GM23338 (cell line): Measurements from ENCODE around the gene BNIP2. TPM values are rescaled to one million over a fixed set of nuclear protein-coding genes. Genes with fewer than 3 reads are reported as not detected.

Source experiments
- ATAC-seq: fragments of 200-7000 bp; cut with Tn5 transposase; 3 replicates; pipeline ENCODE4 v1.9.1; 2020
- DNase-seq: peaks from one replicate; pipeline ENCODE4 v3.0.0-alpha.2; 2015; ENCODE audit warnings: low spot score
- H2AFZ ChIP-seq: fragments of 200-600 bp; sonication (generic); 2 replicates; pipeline ENCODE4 v1.8.0; 2016; ENCODE audit warnings: antibody characterized with exemption, mild to moderate bottlenecking, moderate library complexity
- H3F3A ChIP-seq: fragments of 200-600 bp; sonication (generic); replicated peaks from 2 replicates; pipeline ENCODE4 v1.8.0; 2017; ENCODE audit warnings: antibody characterized with exemption, mixed run types, low read depth
- H3K27ac ChIP-seq: fragments of 200-600 bp; sonication (generic); 2 replicates; pipeline ENCODE4 v1.6.1; 2016; ENCODE audit warnings: low read depth
- H3K27me3 ChIP-seq: fragments of 200-600 bp; sonication (generic); 2 replicates; pipeline ENCODE4 v1.8.0; 2016; ENCODE audit warnings: mild to moderate bottlenecking, mixed run types, moderate library complexity; ENCODE audit not compliant: insufficient read depth
- H3K36me3 ChIP-seq: fragments of 200-600 bp; sonication (generic); 2 replicates; pipeline ENCODE4 v1.8.0; 2016; ENCODE audit warnings: mild to moderate bottlenecking; ENCODE audit not compliant: insufficient read depth
- H3K4me1 ChIP-seq: fragments of 200-600 bp; sonication (generic); 2 replicates; pipeline ENCODE4 v1.8.0; 2016; ENCODE audit warnings: mild to moderate bottlenecking, moderate library complexity; ENCODE audit not compliant: insufficient read depth
- H3K4me2 ChIP-seq: fragments of 200-600 bp; sonication (generic); 2 replicates; pipeline ENCODE4 v1.7.1; 2017; ENCODE audit warnings: mixed run types
- H3K4me3 ChIP-seq: fragments of 200-600 bp; sonication (generic); 2 replicates; pipeline ENCODE4 v1.6.1; 2016; ENCODE audit warnings: mixed run types
- H3K79me2 ChIP-seq: fragments of 200-600 bp; sonication (generic); replicated peaks from 2 replicates; pipeline ENCODE4 v1.8.0; 2017; ENCODE audit warnings: mild to moderate bottlenecking; ENCODE audit not compliant: insufficient read depth
- H3K9me2 ChIP-seq: fragments of 200-600 bp; sonication (generic); 2 replicates; pipeline ENCODE4 v1.8.0; 2017; ENCODE audit not compliant: insufficient read depth
- H4K20me1 ChIP-seq: fragments of 200-600 bp; sonication (generic); replicated peaks from 2 replicates; pipeline ENCODE4 v1.8.0; 2017; ENCODE audit warnings: mild to moderate bottlenecking; ENCODE audit not compliant: insufficient read depth
- H3K27ac Mint-ChIP-seq: 2 replicates; pipeline ENCODE4 v1.8.0; 2020; ENCODE audit warnings: inconsistent platforms, mild to moderate bottlenecking, moderate library complexity, mixed read lengths
- H3K27me3 Mint-ChIP-seq: 3 replicates; pipeline ENCODE4 v1.8.0; 2022; ENCODE audit warnings: low read depth, mild to moderate bottlenecking, moderate library complexity, mixed read lengths, inconsistent platforms; ENCODE audit not compliant: insufficient read depth, poor library complexity
- H3K36me3 Mint-ChIP-seq: 3 replicates; pipeline ENCODE4 v1.8.0; 2021; ENCODE audit warnings: low read depth, mild to moderate bottlenecking, inconsistent platforms, moderate library complexity, mixed read lengths
- H3K4me1 Mint-ChIP-seq: 3 replicates; pipeline ENCODE4 v1.8.0; 2020; ENCODE audit warnings: mild to moderate bottlenecking, inconsistent platforms, mixed read lengths
- H3K4me3 Mint-ChIP-seq: 3 replicates; pipeline ENCODE4 v1.8.0; 2021; ENCODE audit warnings: moderate library complexity, mild to moderate bottlenecking, inconsistent platforms, mixed read lengths
- H3K9me3 Mint-ChIP-seq: 3 replicates; pipeline ENCODE4 v1.8.0; 2020; ENCODE audit warnings: moderate library complexity, mild to moderate bottlenecking, inconsistent platforms, mixed read lengths
- EZH2 ChIP-seq: fragments of 200-600 bp; sonication (generic); IDR thresholded peaks from one replicate; pipeline ENCODE4 v1.8.0; 2017; ENCODE audit warnings: antibody characterized with exemption, mild to moderate bottlenecking, low read depth; ENCODE audit not compliant: unreplicated experiment
- POLR2AphosphoS5 ChIP-seq: IDR thresholded peaks from 2 replicates; pipeline ENCODE4 v1.6.1; 2016; ENCODE audit warnings: antibody characterized with exemption, low read depth
- REST ChIP-seq: IDR thresholded peaks from one replicate; pipeline ENCODE4 v1.6.1; 2018; ENCODE audit warnings: antibody characterized with exemption; ENCODE audit not compliant: unreplicated experiment
- ZNF114 ChIP-seq: fragments of 250-450 bp; sonication (Bioruptor Pico); IDR thresholded peaks from 2 replicates; pipeline ENCODE4 v1.5.0; 2020; ENCODE audit warnings: mild to moderate bottlenecking, moderate library complexity
- ZNF331 ChIP-seq: fragments of 250-450 bp; sonication (Bioruptor Pico); IDR thresholded peaks from 2 replicates; pipeline ENCODE4 v1.5.0; 2020; ENCODE audit warnings: low read depth, mild to moderate bottlenecking, moderate library complexity
- polyA plus RNA-seq: library from polyadenylated mRNA; unstranded; fragments of >200 nt; fragmentation: Nextera tagmentation; extraction: Ambion mirVana; gene quantifications from 2 replicates; pipeline ENCODE4 v1.2.1, GENCODE V29; 2016
- total RNA-seq: library from RNA; depleted of rRNA; stranded (reverse); fragments of >200 nt; shearing (Covaris generic); gene quantifications from 2 replicates; pipeline ENCODE4 v1.2.3, GENCODE V29; 2014
- TF ChIP-seq, protein P1 (sequence below): fragments of 250-450 bp; sonication (Bioruptor Pico); IDR thresholded peaks from 2 replicates; pipeline ENCODE4 v1.5.0; 2020; ENCODE audit warnings: mild to moderate bottlenecking, moderate library complexity

The BNIP2 gene
- total and polyA plus RNA-seq, 2 experiments from 2014 or later: 43.7 to 83.7 TPM

GRCh38 chr15:59647085-59647484 lies 42.0 kb downstream of the BNIP2 start:
- Histone ChIP-seq H3K4me3 (no peak overlapping the region), H3K79me2 (peaks cover 24% of the 10 kb centered on the region), H3K27me3 (no peaks in the 10 kb centered on the region), H3K4me2 (no peak overlapping the region), H3K9me2 (no peaks in the 10 kb centered on the region), H3K36me3 (peaks cover 26% of the 10 kb centered on the region), H3F3A (no peaks in the 10 kb centered on the region), H3K4me1 (no peaks in the 10 kb centered on the region), H4K20me1 (peaks cover 15% of the 10 kb centered on the region), H2AFZ (no peak overlapping the region), H3K27ac (0 out of 2 replicates have a peak overlapping the region, but pooled peaks have one; percentile 57)
- no peak overlapping the region for H3K4me3 Mint-ChIP-seq
- no peaks in the 10 kb centered on the region for H3K27me3 Mint-ChIP-seq
- no peak for ATAC-seq
- H3K36me3 Mint-ChIP-seq: peaks cover 40% of the 10 kb centered on the region
- DNase-seq: no peak
- H3K9me3 Mint-ChIP-seq: no peaks in the 10 kb centered on the region
- H3K4me1 Mint-ChIP-seq: no peaks in the 10 kb centered on the region
- no peak overlapping the region for H3K27ac Mint-ChIP-seq
- no peak for TF ChIP-seq ZNF331 (CRISPR knock-in tag)
- no peak for TF ChIP-seq POLR2AphosphoS5
- no peak for TF ChIP-seq EZH2
- TF ChIP-seq, protein P1, sequence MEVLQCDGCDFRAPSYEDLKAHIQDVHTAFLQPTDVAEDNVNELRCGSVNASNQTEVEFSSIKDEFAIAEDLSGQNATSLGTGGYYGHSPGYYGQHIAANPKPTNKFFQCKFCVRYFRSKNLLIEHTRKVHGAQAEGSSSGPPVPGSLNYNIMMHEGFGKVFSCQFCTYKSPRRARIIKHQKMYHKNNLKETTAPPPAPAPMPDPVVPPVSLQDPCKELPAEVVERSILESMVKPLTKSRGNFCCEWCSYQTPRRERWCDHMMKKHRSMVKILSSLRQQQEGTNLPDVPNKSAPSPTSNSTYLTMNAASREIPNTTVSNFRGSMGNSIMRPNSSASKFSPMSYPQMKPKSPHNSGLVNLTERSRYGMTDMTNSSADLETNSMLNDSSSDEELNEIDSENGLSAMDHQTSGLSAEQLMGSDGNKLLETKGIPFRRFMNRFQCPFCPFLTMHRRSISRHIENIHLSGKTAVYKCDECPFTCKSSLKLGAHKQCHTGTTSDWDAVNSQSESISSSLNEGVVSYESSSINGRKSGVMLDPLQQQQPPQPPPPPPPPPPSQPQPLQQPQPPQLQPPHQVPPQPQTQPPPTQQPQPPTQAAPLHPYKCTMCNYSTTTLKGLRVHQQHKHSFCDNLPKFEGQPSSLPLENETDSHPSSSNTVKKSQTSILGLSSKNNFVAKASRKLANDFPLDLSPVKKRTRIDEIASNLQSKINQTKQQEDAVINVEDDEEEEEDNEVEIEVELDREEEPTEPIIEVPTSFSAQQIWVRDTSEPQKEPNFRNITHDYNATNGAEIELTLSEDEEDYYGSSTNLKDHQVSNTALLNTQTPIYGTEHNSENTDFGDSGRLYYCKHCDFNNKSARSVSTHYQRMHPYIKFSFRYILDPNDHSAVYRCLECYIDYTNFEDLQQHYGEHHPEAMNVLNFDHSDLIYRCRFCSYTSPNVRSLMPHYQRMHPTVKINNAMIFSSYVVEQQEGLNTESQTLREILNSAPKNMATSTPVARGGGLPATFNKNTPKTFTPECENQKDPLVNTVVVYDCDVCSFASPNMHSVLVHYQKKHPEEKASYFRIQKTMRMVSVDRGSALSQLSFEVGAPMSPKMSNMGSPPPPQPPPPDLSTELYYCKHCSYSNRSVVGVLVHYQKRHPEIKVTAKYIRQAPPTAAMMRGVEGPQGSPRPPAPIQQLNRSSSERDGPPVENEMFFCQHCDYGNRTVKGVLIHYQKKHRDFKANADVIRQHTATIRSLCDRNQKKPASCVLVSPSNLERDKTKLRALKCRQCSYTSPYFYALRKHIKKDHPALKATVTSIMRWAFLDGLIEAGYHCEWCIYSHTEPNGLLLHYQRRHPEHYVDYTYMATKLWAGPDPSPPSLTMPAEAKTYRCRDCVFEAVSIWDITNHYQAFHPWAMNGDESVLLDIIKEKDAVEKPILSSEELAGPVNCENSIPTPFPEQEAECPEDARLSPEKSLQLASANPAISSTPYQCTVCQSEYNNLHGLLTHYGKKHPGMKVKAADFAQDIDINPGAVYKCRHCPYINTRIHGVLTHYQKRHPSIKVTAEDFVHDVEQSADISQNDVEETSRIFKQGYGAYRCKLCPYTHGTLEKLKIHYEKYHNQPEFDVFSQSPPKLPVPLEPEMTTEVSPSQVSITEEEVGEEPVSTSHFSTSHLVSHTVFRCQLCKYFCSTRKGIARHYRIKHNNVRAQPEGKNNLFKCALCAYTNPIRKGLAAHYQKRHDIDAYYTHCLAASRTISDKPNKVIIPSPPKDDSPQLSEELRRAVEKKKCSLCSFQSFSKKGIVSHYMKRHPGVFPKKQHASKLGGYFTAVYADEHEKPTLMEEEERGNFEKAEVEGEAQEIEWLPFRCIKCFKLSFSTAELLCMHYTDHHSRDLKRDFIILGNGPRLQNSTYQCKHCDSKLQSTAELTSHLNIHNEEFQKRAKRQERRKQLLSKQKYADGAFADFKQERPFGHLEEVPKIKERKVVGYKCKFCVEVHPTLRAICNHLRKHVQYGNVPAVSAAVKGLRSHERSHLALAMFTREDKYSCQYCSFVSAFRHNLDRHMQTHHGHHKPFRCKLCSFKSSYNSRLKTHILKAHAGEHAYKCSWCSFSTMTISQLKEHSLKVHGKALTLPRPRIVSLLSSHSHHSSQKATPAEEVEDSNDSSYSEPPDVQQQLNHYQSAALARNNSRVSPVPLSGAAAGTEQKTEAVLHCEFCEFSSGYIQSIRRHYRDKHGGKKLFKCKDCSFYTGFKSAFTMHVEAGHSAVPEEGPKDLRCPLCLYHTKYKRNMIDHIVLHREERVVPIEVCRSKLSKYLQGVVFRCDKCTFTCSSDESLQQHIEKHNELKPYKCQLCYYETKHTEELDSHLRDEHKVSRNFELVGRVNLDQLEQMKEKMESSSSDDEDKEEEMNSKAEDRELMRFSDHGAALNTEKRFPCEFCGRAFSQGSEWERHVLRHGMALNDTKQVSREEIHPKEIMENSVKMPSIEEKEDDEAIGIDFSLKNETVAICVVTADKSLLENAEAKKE: no peak
- no peak for TF ChIP-seq REST
- TF ChIP-seq ZNF114 (CRISPR knock-in tag): no peak
